ENCODE measurements around the gene AKAP14.

DNA sequence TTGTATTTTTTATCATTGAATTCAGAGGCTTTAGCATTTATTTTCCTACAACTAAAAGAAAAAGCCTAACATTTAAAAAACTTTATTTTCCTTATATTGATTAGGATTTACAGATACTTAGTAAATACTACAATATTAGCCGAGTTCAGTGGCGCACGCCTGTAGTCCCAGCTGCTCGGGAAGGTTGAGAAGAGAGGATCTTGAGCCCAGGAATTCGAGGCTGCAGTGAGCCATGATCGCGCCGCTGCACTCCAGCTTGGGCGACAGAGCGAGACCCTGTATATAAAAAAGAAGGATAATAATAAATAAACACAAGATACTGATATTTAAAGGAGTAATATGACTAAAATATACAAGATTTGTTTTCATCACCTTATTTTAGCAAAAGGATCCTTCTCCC is 42.2 kb upstream of the AKAP14 start:
- TF ChIP-seq POLR2A (IDR thresholded peaks at IDR 0.05; ENCODE audit: low read depth, low read length): no peak
- TF ChIP-seq, protein P1, sequence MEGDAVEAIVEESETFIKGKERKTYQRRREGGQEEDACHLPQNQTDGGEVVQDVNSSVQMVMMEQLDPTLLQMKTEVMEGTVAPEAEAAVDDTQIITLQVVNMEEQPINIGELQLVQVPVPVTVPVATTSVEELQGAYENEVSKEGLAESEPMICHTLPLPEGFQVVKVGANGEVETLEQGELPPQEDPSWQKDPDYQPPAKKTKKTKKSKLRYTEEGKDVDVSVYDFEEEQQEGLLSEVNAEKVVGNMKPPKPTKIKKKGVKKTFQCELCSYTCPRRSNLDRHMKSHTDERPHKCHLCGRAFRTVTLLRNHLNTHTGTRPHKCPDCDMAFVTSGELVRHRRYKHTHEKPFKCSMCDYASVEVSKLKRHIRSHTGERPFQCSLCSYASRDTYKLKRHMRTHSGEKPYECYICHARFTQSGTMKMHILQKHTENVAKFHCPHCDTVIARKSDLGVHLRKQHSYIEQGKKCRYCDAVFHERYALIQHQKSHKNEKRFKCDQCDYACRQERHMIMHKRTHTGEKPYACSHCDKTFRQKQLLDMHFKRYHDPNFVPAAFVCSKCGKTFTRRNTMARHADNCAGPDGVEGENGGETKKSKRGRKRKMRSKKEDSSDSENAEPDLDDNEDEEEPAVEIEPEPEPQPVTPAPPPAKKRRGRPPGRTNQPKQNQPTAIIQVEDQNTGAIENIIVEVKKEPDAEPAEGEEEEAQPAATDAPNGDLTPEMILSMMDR (conservative IDR thresholded peaks at IDR 0.05; ENCODE audit: low read depth, low read length): no peak
- no peak for TF ChIP-seq MAFK (IDR thresholded peaks at IDR 0.05; ENCODE audit: low read depth, low read length)
- no peak for TF ChIP-seq RCOR1 (IDR thresholded peaks at IDR 0.05; ENCODE audit: insufficient replicate concordance, low read length)
- no peak for TF ChIP-seq SMC3 (IDR thresholded peaks at IDR 0.05; ENCODE audit: low read depth, low read length)
- TF ChIP-seq RAD21 (IDR thresholded peaks at IDR 0.05; ENCODE audit: low read length): no peak
